ENCODE measurements around the gene CDK7.
"Not testable (repeated sequence)": the region's sequence is repeated elsewhere in the genome, so short reads cannot be mapped to it uniquely, and the experiment has no call there.

CDK7 gene

GRCh38 chr5:69250593-69250992, 15.9 kb downstream of the CDK7 start:
- H3K27ac ChIP-seq (ENCODE audit: low read depth, low read length, poor library complexity, severe bottlenecking), result no peak overlapping the region
- no peaks in the 10 kb centered on the region for H3K9me2 ChIP-seq (ENCODE audit: low read depth, low read length)
- no peak overlapping the region for H3K9ac ChIP-seq (ENCODE audit: low read length)
- no peak overlapping the region for H3K4me3 ChIP-seq (ENCODE audit: low read depth, low read length, poor library complexity, severe bottlenecking)
- no peaks in the 10 kb centered on the region; the same call in 1 of the 2 replicates for H3K9me3 ChIP-seq (ENCODE audit: low read length)
- H3F3A ChIP-seq (ENCODE audit: insufficient read depth, low read length), result no peaks in the 10 kb centered on the region
- no peaks in the 10 kb centered on the region for H4K20me1 ChIP-seq (ENCODE audit: insufficient read depth, low read length)
- peaks cover 11% of the 10 kb centered on the region; the same call in 1 of the 2 replicates for H3K36me3 ChIP-seq (ENCODE audit: insufficient read depth, low read length)
- no peaks in the 10 kb centered on the region for H3K4me1 ChIP-seq (ENCODE audit: insufficient read depth, low read length, severe bottlenecking)
- TF ChIP-seq CTCF (IDR thresholded peaks at IDR 0.05; ENCODE audit: low read length) (no peak), EZH2 (IDR thresholded peaks at IDR 0.05; ENCODE audit: borderline replicate concordance, low read length) (no peak)
- peaks cover 25% of the 10 kb centered on the region for H3K79me2 ChIP-seq (ENCODE audit: insufficient read depth, low read length)
- no peak overlapping the region for H3K4me2 ChIP-seq (ENCODE audit: low read length)
- no peaks in the 10 kb centered on the region for H3K27me3 ChIP-seq (ENCODE audit: insufficient read depth, low read length)
- H2AFZ ChIP-seq (ENCODE audit: low read length), result no peak overlapping the region

GRCh38 chr5:69252437-69252836, 17.8 kb downstream of the CDK7 start:
- peaks cover 12% of the 10 kb centered on the region for H3K79me2 ChIP-seq (ENCODE audit: insufficient read depth, low read length)
- H3K36me3 ChIP-seq (ENCODE audit: insufficient read depth, low read length), result peaks cover 24% of the 10 kb centered on the region; the same call in 1 of the 2 replicates
- H2AFZ ChIP-seq (ENCODE audit: low read length), result no peak overlapping the region
- H3K9me2 ChIP-seq (ENCODE audit: low read depth, low read length), result no peaks in the 10 kb centered on the region
- no peaks in the 10 kb centered on the region for H3K27me3 ChIP-seq (ENCODE audit: insufficient read depth, low read length)
- H3K4me1 ChIP-seq (ENCODE audit: insufficient read depth, low read length, severe bottlenecking), result no peaks in the 10 kb centered on the region
- no peak overlapping the region for H3K9ac ChIP-seq (ENCODE audit: low read length)
- no peaks in the 10 kb centered on the region for H3F3A ChIP-seq (ENCODE audit: insufficient read depth, low read length)
- no peak for TF ChIP-seq CTCF (IDR thresholded peaks at IDR 0.05; ENCODE audit: low read length)
- no peak for TF ChIP-seq EZH2 (IDR thresholded peaks at IDR 0.05; ENCODE audit: borderline replicate concordance, low read length)
- H3K27ac ChIP-seq (ENCODE audit: low read depth, low read length, poor library complexity, severe bottlenecking), result no peak overlapping the region
- H3K4me2 ChIP-seq (ENCODE audit: low read length), result no peak overlapping the region
- no peaks in the 10 kb centered on the region; the same call in 1 of the 2 replicates for H3K9me3 ChIP-seq (ENCODE audit: low read length)
- no peaks in the 10 kb centered on the region for H4K20me1 ChIP-seq (ENCODE audit: insufficient read depth, low read length)
- H3K4me3 ChIP-seq (ENCODE audit: low read depth, low read length, poor library complexity, severe bottlenecking), result no peak overlapping the region

- not testable (repeated sequence) for H3F3A ChIP-seq (ENCODE audit: insufficient read depth, low read length); H3K9me3 ChIP-seq (ENCODE audit: low read length); H3K79me2 ChIP-seq (ENCODE audit: insufficient read depth, low read length); H3K9me2 ChIP-seq (ENCODE audit: low read depth, low read length); H3K9ac ChIP-seq (ENCODE audit: low read length); H3K4me3 ChIP-seq (ENCODE audit: low read depth, low read length, poor library complexity, severe bottlenecking); H3K4me1 ChIP-seq (ENCODE audit: insufficient read depth, low read length, severe bottlenecking); H3K27me3 ChIP-seq (ENCODE audit: insufficient read depth, low read length); H3K27ac ChIP-seq (ENCODE audit: low read depth, low read length, poor library complexity, severe bottlenecking); H4K20me1 ChIP-seq (ENCODE audit: insufficient read depth, low read length); H2AFZ ChIP-seq (ENCODE audit: low read length); H3K4me2 ChIP-seq (ENCODE audit: low read length)
- peaks cover 46% of the 10 kb centered on the region; the same call in 1 of the 2 replicates for H3K36me3 ChIP-seq (ENCODE audit: insufficient read depth, low read length)
Measured at GRCh38 chr5:69255940-69256339, 21.3 kb downstream of the CDK7 start.

- Histone ChIP-seq H3K4me1 (ENCODE audit: insufficient read depth, low read length, severe bottlenecking) (no peaks in the 10 kb centered on the region), H3K9ac (ENCODE audit: low read length) (no peak overlapping the region), H2AFZ (ENCODE audit: low read length) (no peak overlapping the region), H3K4me3 (ENCODE audit: low read depth, low read length, poor library complexity, severe bottlenecking) (no peak overlapping the region), H3F3A (ENCODE audit: insufficient read depth, low read length) (no peaks in the 10 kb centered on the region), H3K79me2 (ENCODE audit: insufficient read depth, low read length) (no peaks in the 10 kb centered on the region), H3K36me3 (ENCODE audit: insufficient read depth, low read length) (peaks cover 55% of the 10 kb centered on the region), H3K9me2 (ENCODE audit: low read depth, low read length) (no peaks in the 10 kb centered on the region), H3K4me2 (ENCODE audit: low read length) (no peak overlapping the region), H4K20me1 (ENCODE audit: insufficient read depth, low read length) (no peaks in the 10 kb centered on the region), H3K27ac (ENCODE audit: low read depth, low read length, poor library complexity, severe bottlenecking) (no peak overlapping the region), H3K27me3 (ENCODE audit: insufficient read depth, low read length) (no peaks in the 10 kb centered on the region), H3K9me3 (ENCODE audit: low read length) (no peaks in the 10 kb centered on the region)
- TF ChIP-seq CTCF (IDR thresholded peaks at IDR 0.05; ENCODE audit: low read length), result no peak
- no peak for TF ChIP-seq EZH2 (IDR thresholded peaks at IDR 0.05; ENCODE audit: borderline replicate concordance, low read length)
Measured at GRCh38 chr5:69257577-69257976, 22.9 kb downstream of the CDK7 start.
